A673 (cell line): ENCODE measurements around the gene FEM1A.

ENCODE experiments used
- CTCF ChIP-seq: fragments of 300-800, 200-600 bp; sonication (generic); conservative IDR thresholded peaks from 2 replicates; pipeline ENCODE4 v1.5.1; 2017; ENCODE audit warnings: low read depth, mild to moderate bottlenecking, antibody characterized with exemption, low read length, moderate library complexity, mixed read lengths
- EZH2 ChIP-seq: fragments of 200-600 bp; sonication (generic); IDR thresholded peaks from 2 replicates; pipeline ENCODE4 v1.6.1; 2017; ENCODE audit warnings: borderline replicate concordance, low read depth, mild to moderate bottlenecking, mixed read lengths, antibody characterized with exemption, low read length; ENCODE audit not compliant: poor library complexity, severe bottlenecking

- TF ChIP-seq CTCF (no peak), EZH2 (no peak)
Measured at GRCh38 chr19:4830332-4830731, 38.8 kb downstream of the FEM1A start.
